Dedifferentiated amniotic fluid mesenchymal stem cell (primary cell): ENCODE results near the gene ADAM12.
"Not testable (repeated sequence)": the region's sequence is repeated elsewhere in the genome, so short reads cannot be mapped to it uniquely, and the experiment has no call there.

Experiments used
- DNase-seq: peaks from one replicate; pipeline ENCODE4 v3.0.0-alpha.2; 2016; ENCODE audit errors: extremely low spot score

ADAM12 gene

GRCh38 chr10:126374435-126374834, 13.8 kb downstream of the ADAM12 start:
- DNase-seq, result no peak

GRCh38 chr10:126373972-126374371, 14.3 kb downstream of the ADAM12 start:
- no peak for DNase-seq

GRCh38 chr10:126373147-126373546, 15.1 kb downstream of the ADAM12 start:
- DNase-seq, result no peak

GRCh38 chr10:126372396-126372795, 15.9 kb downstream of the ADAM12 start:
- DNase-seq, result no peak

DNA sequence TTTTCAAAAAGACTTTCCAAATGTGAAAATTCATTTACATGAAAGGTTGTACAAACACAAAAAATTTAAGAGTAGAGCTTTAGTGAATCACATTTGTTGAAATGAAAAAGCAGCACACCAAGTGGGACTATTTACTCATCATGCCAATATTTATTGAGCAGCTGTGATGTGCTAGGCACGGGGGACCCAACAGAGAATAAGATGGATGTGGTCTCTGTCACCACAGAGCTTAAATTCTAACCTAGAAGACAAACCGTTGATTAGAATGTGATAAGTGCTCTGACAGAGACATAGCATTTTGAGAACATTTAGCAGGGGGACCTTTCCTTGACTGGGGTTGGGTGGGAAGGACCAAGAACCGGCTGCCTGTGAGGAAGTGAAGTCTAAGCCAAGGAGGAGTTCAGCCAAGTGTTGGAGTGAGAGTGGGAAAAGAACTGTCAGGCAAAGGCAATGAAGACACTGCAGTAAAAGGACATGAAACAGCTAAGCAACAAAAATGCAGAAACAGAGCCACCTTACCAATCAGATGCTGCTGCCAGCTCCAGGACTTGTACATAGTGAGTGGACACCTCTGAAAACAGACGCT, 19.1 kb downstream of the ADAM12 start:
- no peak for DNase-seq

DNA sequence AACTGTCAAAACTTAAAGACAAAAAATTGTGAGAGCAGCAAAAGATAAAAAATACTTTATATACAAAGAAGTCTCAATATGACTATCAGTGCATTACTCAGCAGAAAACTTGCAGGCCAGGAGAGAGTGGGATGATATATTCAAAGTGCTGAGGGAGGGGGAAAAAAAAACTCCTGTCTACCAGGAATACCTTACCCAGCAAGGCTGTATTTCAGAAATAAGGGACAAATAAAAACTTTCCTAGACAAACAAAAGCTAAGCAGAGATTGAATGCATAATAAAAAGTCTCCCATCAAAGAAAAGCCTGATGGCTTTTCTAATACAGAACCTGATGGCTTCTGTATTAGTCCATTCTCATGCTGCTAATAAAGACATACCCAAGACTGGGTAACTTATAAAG, 31.1 kb downstream of the ADAM12 start:
- no peak for DNase-seq

DNA sequence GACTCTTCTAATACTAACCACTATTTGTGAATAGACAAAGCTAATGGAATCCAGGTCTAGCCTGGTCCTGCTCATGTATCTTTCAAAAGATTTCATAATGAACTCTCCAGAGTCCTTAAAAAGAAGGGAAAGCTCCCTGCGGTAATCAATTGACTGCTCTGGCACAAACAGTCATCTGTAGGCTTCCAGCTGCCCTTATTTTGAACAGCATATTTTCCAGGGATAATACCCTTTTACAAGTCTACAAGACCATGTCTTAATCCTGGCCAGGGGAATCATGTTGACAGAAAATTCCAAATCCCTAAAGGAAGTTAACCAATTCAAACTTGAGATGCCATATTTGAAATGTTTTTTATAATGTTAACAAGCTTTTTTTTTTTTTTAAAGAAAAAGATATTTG, 34.6 kb downstream of the ADAM12 start:
- no peak for DNase-seq

DNA sequence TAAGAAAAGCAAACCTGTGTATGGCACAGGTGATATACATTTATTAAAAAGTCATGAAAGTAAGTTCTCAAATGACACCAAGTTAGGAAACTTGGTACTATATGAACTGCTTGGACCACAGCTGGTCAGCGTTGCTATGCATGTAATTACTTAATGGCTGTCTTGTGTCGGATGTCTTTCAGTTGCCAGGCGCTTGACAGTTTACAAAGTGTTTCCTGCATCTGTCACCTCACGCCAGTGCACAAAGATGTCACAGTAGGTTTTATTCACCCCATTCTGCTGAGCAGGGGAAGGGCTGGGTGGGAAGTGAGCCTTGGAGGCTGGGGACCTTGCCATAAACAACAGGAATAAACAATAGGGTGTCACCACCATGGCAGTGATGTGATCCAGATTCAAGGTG, 35.8 kb downstream of the ADAM12 start:
- DNase-seq, result no peak

GRCh38 chr10:126351021-126351420, 37.3 kb downstream of the ADAM12 start:
- DNase-seq, result no peak

DNA sequence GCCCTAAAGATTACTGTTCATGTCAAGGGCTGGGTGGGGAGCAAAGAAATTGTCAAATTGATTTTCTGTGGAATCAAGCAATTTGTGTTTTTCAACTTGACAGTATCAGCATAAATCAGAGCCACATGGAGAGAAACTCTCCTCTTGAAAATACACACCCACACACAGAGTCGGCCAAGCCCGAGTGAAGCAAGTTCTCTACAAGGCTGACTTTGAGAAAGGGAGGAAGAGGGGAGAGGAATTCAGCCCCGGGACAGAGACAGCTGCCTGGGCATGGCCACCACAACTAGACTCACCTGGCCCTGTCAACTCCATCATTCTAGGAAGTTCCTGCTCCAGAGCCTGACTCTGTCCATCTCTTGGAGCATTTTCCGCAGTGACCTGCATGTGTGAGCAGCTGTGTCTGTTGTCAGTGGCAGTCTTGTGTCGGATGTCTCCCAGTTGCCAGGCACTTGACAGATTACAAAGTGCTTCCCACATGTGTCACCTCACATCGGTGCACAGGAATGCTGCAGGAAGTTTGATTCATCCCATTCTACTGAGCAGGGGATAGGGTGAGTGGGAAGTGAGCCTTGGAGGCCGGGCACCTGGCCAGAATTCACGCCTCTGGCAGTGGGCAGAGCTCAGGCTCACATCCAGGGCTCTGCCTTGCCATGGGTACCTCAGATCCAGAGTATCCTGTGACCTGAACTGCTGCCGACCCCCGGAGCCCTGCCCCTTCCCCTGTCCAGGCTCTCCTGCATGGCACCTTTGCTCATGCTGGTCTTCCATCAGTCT, 37.9 kb downstream of the ADAM12 start:
- peak; percentile 53 for DNase-seq

DNA sequence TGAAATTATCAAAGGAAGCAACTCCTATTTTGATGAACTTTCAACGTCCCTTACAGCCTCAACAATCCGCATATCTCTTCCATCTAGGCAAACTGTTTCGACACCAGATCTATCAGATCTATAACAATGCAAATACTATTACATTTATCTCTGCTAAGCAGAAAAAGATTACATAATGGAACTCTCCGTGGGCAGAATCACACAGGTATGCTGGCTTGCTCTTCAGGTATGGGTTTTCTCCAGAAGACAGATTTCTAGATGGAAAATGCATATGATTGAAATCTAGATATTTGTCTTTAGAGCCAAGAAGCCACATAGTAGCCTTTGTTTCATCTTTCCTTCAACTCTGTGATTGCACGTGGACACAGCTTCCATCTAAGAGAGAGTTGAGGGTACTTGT, 38.6 kb downstream of the ADAM12 start:
- DNase-seq, result no peak

GRCh38 chr10:126349101-126349500, 39.2 kb downstream of the ADAM12 start:
- no peak for DNase-seq

DNA sequence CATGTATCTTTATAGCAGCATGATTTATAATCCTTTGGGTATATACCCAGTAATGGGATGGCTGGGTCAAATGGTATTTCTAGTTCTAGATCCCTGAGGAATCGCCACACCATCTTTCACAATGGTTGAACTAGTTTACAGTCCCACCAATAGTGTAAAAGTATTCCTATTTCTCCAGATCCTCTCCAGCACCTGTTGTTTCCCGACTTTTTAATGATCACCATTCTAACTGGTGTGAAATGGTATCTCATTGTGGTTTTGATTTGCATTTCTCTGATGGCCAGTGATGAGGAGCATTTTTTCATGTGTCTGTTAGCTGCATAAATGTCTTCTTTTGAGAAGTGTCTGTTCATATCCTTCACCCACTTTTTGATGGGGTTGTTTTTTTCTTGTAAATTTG, 44.8 kb downstream of the ADAM12 start:
- DNase-seq, result not testable (repeated sequence)

- no peak for DNase-seq
Observed at GRCh38 chr10:126342680-126343079, 45.6 kb downstream of the ADAM12 start.

DNA sequence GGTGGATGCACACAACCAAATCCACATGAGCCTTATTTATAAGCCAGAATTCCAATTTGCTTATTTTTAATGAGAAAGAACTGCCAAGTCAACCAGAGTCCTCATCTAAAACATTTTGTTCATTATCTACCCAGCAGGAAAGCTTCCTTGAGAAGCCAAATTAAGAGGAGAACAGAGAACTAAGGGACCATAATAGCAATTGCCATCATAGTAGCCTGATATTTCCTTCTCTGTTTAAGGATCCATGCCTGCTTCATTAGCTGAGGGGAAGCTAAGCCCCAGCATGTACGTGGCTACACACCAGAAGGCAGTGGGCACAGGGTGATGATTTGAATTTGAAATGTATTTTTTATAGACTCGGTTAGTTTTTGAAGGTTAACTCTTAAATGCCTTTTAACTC, 46.8 kb downstream of the ADAM12 start:
- no peak for DNase-seq

- no peak for DNase-seq
Observed at GRCh38 chr10:126337251-126337810, 50.9 kb downstream of the ADAM12 start.

DNA sequence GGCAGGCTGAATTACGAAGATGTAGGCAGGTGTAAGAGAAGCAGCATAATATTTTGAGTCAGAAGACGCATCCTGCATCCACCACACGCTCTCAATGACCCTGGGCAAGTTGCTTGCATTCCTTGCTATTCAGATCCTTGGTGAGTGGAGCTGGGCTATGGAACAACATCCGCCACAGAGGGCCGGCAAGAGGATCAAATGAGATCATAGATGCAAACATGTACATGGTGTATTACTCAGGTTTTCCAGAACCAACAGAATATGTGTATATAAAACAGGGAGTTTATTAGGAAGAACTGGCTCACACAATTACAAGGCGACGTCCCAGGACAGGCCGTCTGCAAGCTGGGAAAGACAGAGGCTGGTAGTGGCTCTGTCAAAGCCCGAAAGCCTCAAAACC, 51.5 kb downstream of the ADAM12 start:
- DNase-seq, result peak; percentile 50

DNA sequence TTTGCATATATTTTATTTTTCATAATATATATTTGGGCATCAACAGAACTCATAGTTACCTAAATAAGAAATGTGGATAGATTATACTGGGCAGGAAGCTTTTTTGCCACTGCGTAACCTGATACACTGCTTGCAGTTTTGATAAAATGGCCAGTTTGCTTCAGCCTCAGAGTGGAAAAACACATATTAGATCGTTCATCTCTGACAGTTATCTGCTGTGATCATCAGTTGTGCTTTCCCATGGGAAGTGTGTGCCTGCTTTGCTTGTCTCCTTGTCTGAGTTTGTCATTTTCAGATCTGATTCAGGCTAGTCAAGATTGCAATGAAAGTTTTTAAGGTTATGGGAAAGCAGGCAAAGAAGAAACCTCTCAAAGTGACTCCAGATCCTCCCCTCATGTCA, 54.0 kb downstream of the ADAM12 start:
- DNase-seq, result no peak

DNA sequence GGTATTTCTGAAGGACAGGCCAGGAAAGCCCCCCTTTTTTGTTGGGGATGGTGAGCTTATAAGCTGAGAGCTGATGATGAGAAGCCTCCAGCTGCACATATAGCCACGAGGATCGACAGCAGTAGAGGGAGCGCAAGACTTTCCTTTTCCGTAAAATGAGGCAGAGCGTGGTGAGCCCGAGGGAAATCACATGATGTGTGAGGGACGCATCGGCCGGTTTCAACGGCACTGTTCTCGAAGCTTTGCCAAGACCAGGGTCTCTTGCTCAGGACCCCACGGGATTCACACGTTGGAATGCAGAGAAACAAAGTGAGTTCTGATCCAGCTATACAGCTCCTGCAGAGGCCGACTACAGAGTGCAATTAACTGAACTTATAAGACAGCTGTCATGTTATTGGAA, 55.7 kb downstream of the ADAM12 start:
- DNase-seq, result no peak

DNA sequence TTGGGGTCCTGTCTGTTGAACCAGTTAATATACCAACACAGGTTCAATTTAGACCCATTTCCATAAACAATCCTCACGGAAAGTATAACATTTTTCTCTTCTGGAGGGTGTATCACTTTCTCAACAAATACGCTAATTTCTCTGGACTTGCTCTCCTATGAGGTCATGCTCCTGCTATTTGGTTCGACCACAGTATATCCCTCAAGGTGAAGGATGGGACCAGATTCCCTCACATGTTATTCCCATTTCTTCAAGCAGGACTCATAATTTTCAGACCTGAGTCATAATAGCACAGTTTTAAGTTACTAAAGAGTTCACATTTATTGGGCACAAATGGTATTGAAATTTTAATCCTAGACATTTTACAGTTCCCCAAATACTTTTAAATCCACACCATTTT, 57.2 kb downstream of the ADAM12 start:
- no peak for DNase-seq

DNA sequence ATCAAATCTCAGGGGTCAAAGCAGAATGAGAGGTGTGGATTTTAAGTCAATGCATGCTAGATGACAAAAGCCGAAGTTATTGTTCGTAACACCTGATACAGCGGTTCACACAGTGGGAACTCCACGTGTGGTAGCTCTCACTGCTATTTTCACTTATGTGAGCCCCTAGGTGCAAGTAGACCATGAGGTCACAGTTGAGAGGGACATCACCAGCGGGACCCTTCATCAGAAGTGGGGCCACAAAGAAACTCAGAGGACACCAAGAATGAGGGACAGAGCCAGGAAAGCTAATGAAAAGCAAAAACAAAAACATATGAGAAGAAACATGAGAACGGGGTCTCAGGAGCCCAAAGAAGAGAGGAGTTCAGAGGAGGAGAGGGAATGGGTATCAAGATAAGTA, 63.5 kb downstream of the ADAM12 start:
- no peak for DNase-seq

- no peak for DNase-seq
Observed at GRCh38 chr10:126321440-126321839, 66.8 kb downstream of the ADAM12 start.

GRCh38 chr10:126317751-126318150, 70.5 kb downstream of the ADAM12 start:
- DNase-seq, result no peak
